ENCODE measurements around the gene AMPD3.

Gene AMPD3

DNA sequence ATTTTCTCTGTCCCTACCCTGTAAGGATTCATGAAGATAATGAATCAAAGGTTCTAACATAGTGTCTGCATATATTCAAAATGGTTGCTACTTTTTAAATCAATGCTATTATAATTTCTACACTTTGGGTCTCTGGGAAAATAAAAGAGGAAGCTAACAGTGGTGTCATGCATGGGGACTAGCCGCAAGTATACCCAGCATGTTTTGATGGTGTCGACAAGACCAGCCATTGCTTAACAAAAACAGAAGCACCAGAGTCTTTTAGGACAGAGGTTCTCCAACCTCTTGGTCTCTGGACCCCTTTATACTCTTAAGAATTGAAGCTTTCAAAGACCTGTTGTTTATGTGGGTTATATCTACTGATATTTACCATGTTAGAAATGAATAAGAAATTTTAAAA, 48.2 kb downstream of the AMPD3 start:
- no peaks in the 10 kb centered on the region for H3K9me3 Mint-ChIP-seq
- H3K36me3 Mint-ChIP-seq (ENCODE audit: low read depth) = peaks cover 44% of the 10 kb centered on the region
- no peak overlapping the region for H3K27ac Mint-ChIP-seq
- H3K4me3 Mint-ChIP-seq = no peak overlapping the region
- no peaks in the 10 kb centered on the region for H3K4me1 Mint-ChIP-seq (ENCODE audit: low read depth)
- no peak for DNase-seq (ENCODE audit: low spot score)
- no peaks in the 10 kb centered on the region for H3K27me3 Mint-ChIP-seq (ENCODE audit: low read depth)

DNA sequence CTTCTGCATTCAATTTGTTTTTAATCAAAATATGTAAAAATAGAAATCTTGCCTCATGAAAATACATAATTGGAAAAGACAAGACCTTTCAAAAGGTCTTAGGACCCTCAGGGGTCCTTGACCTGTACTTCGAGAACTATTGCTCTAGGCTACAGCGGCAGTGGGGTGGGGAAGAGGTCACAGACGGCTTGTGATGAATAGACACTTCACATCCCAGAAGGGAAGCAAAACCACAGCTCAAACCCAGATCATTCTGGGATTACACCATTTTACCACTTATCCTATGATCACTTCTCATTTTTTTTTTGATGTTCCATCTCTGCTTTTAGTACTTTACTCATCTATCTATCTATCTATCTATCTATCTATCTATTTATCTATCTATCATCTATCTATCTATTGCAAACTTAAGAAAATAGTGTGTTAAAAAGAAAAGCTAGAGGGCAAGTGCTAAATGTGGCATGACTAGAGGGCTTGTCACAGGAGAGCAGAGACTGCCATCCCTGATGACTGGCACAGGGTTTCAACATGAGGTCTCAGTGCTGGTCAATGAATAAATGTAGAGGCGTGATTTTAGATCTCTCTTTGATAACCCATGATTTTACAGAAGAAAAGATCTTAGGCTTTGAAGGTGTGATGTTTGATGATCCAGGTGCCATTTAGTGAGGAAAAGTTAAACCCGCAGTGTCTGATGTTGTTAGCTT, 48.9 kb downstream of the AMPD3 start:
- Mint-ChIP-seq H3K27me3 (ENCODE audit: low read depth) (no peaks in the 10 kb centered on the region), H3K27ac (no peak overlapping the region), H3K4me1 (ENCODE audit: low read depth) (no peaks in the 10 kb centered on the region), H3K36me3 (ENCODE audit: low read depth) (peaks cover 44% of the 10 kb centered on the region), H3K4me3 (no peak overlapping the region), H3K9me3 (no peaks in the 10 kb centered on the region)
- no peak for DNase-seq (ENCODE audit: low spot score)

DNA sequence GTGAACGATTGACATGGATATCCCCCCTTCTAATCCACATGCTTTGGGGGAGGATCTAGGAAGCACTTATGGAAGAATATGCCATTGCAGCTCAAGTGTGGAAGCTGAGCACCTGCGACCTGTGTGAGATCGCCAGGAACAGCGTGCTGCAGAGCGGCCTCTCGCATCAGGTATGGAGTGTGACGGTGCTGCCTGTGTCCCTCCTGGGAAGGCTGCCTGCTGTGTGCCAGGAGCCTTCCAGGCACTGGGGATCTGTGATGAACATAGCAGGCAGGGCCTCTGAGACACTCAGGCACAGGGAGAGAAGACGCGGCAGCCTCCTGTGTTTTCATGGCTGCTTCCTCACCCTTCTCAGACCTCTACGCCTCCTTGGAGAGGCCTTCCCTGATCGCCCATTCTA, 49.4 kb downstream of the AMPD3 start:
- Mint-ChIP-seq H3K27ac (no peak overlapping the region), H3K36me3 (ENCODE audit: low read depth) (peaks cover 42% of the 10 kb centered on the region), H3K9me3 (no peaks in the 10 kb centered on the region)

DNA sequence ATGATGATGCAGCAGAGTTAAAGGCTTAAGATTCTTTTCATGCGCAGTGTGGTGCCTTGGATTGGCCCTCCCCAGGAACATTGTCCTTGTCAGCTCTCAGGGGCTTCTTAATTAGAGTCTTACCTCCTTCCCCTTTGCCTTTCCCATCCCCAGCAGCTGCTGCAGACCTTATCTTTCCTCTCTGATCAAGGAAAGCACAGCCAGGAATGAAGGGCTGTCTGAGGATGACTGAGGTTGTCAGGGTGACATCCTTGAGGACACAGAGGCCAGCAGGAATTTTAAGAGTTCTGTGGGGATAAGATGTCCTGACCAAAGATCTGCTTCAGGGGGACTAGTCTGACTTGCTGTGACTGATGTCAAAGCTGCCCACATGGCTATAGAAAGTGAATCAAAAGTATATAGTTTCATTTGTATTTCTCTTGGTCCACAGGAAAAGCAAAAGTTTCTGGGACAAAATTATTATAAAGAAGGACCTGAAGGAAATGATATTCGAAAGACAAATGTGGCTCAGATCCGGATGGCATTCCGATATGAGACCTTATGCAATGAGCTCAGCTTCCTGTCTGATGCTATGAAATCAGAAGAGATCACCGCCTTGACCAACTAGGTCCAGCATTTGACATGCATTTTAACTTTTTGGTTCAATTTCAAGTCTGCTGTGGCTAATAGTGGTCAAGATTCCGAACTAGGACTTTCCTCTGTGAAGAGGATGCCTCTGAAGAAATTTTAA, 50.4 kb downstream of the AMPD3 start:
- Mint-ChIP-seq H3K27ac (no peak overlapping the region), H3K36me3 (ENCODE audit: low read depth) (peaks cover 36% of the 10 kb centered on the region)

More for the DNA sequence above, 49.4 kb downstream of the AMPD3 start:
- Mint-ChIP-seq H3K27me3 (ENCODE audit: low read depth) (no peaks in the 10 kb centered on the region), H3K4me1 (ENCODE audit: low read depth) (no peaks in the 10 kb centered on the region), H3K4me3 (no peak overlapping the region)
- DNase-seq (ENCODE audit: low spot score) = no peak

DNA sequence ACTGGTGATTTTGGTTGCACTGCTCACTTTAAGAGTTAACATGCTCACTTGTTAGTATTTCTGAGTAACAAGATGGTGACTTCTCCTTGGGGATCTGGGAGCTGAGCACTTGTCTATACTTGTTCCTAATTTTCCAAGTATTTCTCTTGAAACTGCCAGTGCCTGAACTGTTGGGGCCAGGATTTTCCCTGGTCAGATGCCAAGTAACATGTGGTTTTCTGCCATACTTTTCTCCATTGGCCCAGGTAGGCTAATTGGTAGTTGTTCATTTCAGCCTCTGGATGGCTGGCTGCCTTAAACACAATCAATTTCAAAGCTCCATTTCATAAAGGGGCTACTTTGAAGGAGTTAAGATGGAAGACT, 50.9 kb downstream of the AMPD3 start:
- DNase-seq (ENCODE audit: low spot score) = no peak
- Mint-ChIP-seq H3K9me3 (no peaks in the 10 kb centered on the region), H3K36me3 (ENCODE audit: low read depth) (peaks cover 36% of the 10 kb centered on the region), H3K27me3 (ENCODE audit: low read depth) (no peaks in the 10 kb centered on the region), H3K4me3 (no peak overlapping the region), H3K4me1 (ENCODE audit: low read depth) (no peaks in the 10 kb centered on the region), H3K27ac (no peak overlapping the region)

More for the DNA sequence above, 50.4 kb downstream of the AMPD3 start:
- Mint-ChIP-seq H3K4me3 (no peak overlapping the region), H3K9me3 (no peaks in the 10 kb centered on the region), H3K4me1 (ENCODE audit: low read depth) (no peaks in the 10 kb centered on the region), H3K27me3 (ENCODE audit: low read depth) (no peaks in the 10 kb centered on the region)
- no peak for DNase-seq (ENCODE audit: low spot score)

DNA sequence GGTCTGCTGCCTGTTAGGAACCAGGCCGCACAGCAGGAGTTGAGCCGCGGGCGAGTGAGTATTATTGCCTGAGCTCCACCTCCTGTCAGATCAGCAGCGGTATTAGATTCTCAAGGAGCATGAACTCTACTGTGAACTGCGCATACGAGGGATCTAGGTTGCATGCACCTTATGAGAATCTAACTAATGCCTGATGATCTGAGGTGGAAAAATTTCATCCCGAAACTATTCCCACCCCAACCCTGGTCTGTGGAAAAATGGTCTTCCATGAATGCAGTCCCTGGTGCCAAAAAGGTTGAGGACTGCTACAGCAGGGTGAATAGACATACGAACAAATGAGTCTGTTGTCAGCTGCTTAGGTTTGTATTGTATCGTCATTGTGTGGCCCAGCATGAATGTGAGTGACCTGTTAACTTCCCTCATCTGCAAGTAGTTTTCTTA, 56.1 kb downstream of the AMPD3 start:
- no peaks in the 10 kb centered on the region for H3K27me3 Mint-ChIP-seq (ENCODE audit: low read depth)
- H3K9me3 Mint-ChIP-seq = no peaks in the 10 kb centered on the region
- no peak overlapping the region for H3K4me3 Mint-ChIP-seq

DNA sequence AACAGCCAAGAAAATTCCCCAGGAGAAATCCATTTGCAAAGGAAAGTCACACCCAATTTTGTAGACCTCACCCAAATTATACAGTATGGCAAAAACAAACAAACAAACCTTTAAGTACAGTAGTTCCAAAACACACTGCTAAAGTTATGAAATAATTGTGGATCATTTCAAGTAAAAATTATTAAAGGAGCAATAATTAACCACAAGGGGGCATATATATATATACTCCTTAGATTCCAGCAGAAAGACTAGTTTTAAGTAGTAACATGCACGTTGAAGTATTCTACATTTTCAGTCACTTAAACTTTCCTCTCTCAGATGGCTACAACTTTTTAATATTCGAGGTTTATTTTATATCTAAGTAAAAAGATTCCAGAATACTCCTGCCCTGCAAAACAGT, 59.1 kb downstream of the AMPD3 start:
- H3K9me3 Mint-ChIP-seq = no peaks in the 10 kb centered on the region
- H3K4me1 Mint-ChIP-seq (ENCODE audit: low read depth) = no peaks in the 10 kb centered on the region
- H3K27ac Mint-ChIP-seq = no peak overlapping the region
- no peak for DNase-seq (ENCODE audit: low spot score)
- no peaks in the 10 kb centered on the region for H3K27me3 Mint-ChIP-seq (ENCODE audit: low read depth)
- H3K4me3 Mint-ChIP-seq = no peak overlapping the region
- H3K36me3 Mint-ChIP-seq (ENCODE audit: low read depth) = peaks cover 14% of the 10 kb centered on the region

More for the DNA sequence above, 56.1 kb downstream of the AMPD3 start:
- H3K27ac Mint-ChIP-seq = no peak overlapping the region
- H3K36me3 Mint-ChIP-seq (ENCODE audit: low read depth) = peaks cover 18% of the 10 kb centered on the region
- no peaks in the 10 kb centered on the region for H3K4me1 Mint-ChIP-seq (ENCODE audit: low read depth)
- no peak for DNase-seq (ENCODE audit: low spot score)

DNA sequence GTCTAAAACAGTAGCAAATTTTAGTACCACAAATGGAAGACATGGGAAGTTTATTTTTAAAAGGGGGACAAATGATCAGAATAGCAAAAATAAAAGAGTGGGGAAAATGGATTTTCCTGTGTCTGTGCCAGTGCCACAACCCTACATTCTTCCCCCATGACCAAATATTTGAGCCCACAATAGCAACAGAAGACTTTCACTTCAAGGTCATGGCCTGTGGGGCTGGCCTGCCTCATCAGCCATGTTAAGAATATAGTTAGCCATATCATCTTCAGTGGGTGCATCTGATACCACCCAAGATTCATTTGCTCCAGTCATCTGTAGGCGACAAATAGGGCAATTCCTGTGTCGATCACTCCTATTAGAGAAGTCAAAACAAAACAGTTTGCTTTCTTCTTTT, 59.6 kb downstream of the AMPD3 start:
- no peaks in the 10 kb centered on the region for H3K4me1 Mint-ChIP-seq (ENCODE audit: low read depth)
- no peak overlapping the region for H3K27ac Mint-ChIP-seq
- H3K36me3 Mint-ChIP-seq (ENCODE audit: low read depth) = peaks cover 14% of the 10 kb centered on the region
- no peak for DNase-seq (ENCODE audit: low spot score)
- H3K9me3 Mint-ChIP-seq = no peaks in the 10 kb centered on the region
- no peaks in the 10 kb centered on the region for H3K27me3 Mint-ChIP-seq (ENCODE audit: low read depth)
- H3K4me3 Mint-ChIP-seq = no peak overlapping the region

DNA sequence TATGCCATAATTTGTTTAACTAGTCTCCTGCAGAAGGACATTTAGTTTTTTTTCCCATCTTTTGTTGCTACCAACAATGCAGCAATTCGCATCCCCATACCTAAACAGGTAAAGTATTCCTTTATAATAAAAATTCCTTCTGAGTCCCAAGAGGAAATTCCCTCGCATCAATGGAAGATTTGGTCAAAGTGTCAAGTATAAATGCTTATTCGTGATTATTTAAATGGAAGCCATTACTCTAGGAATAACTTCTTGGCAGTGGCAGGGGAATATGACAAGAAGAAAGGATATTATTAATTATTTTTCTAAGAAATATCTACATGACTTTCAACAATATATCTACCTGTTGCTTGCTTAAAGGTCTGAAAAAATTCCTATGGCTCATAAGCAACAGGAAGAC, 60.4 kb downstream of the AMPD3 start:
- no peaks in the 10 kb centered on the region for H3K27me3 Mint-ChIP-seq (ENCODE audit: low read depth)
- no peaks in the 10 kb centered on the region for H3K9me3 Mint-ChIP-seq
- no peak overlapping the region for H3K27ac Mint-ChIP-seq
- no peaks in the 10 kb centered on the region for H3K4me1 Mint-ChIP-seq (ENCODE audit: low read depth)
- DNase-seq (ENCODE audit: low spot score) = no peak
- H3K36me3 Mint-ChIP-seq (ENCODE audit: low read depth) = peaks cover 14% of the 10 kb centered on the region
- no peak overlapping the region for H3K4me3 Mint-ChIP-seq

DNA sequence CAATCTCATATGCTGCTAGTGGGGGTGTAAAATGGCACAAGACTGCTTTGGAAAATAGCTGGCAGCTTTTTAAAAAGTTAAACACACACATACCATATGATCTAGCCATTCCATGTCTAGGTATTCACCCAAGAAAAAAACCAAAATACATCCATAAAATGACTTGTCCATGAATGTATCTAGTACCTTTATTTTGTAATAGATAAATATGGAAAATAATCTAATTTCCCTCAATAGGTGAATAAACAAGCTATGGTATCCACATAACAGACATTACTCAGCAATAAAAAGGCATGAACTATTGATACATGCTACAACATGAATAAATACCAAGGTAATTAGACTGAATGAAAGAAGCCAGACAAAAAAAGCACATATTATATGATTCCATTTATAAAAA, 63.1 kb downstream of the AMPD3 start:
- H3K27me3 Mint-ChIP-seq (ENCODE audit: low read depth) = no peaks in the 10 kb centered on the region
- H3K4me3 Mint-ChIP-seq = no peak overlapping the region
- no peaks in the 10 kb centered on the region for H3K4me1 Mint-ChIP-seq (ENCODE audit: low read depth)
- H3K27ac Mint-ChIP-seq = no peak overlapping the region
- peaks cover 15% of the 10 kb centered on the region for H3K36me3 Mint-ChIP-seq (ENCODE audit: low read depth)
- H3K9me3 Mint-ChIP-seq = no peaks in the 10 kb centered on the region
- no peak for DNase-seq (ENCODE audit: low spot score)

DNA sequence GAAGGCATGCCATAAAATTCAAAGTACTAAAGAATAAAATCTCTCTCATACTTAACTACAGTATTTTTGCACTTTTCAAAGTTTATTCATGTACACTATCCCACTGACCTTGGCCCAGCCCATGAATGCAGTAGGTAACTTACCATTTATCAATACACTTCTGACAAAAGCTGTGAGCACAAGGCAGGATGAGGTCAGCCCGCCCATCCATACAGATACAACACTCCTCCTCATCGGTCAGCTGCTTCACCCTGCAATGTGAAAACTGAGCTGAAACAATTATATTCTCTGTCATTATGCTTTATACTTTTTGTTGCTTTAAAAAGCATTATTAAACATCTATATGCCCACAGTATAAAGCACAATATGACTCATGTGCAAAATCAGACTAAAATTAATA, 63.8 kb downstream of the AMPD3 start:
- Mint-ChIP-seq H3K9me3 (no peaks in the 10 kb centered on the region), H3K27ac (no peak overlapping the region), H3K4me3 (no peak overlapping the region), H3K4me1 (ENCODE audit: low read depth) (peaks cover 1% of the 10 kb centered on the region), H3K36me3 (ENCODE audit: low read depth) (peaks cover 16% of the 10 kb centered on the region), H3K27me3 (ENCODE audit: low read depth) (no peaks in the 10 kb centered on the region)
- no peak for DNase-seq (ENCODE audit: low spot score)

DNA sequence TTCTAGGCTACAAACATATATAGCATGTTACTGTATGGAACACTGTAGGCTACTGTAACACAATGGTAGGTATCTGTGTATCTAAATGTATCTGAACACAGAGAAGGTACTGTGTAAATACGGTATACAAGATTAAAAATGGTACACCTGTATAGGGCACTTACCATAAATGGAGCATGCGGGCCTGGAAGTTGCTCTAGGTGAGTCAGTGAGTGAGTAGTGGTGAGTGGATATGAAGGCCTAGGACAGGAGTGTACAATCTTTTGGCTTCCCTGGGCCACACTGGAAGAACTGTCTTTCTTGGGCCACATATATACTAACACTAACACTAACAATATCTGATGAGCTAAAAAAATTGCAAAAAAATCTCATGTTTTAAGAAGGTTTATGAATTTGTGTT, 64.6 kb downstream of the AMPD3 start:
- H3K36me3 Mint-ChIP-seq (ENCODE audit: low read depth) = peaks cover 15% of the 10 kb centered on the region
- H3K27ac Mint-ChIP-seq = no peak overlapping the region

DNA sequence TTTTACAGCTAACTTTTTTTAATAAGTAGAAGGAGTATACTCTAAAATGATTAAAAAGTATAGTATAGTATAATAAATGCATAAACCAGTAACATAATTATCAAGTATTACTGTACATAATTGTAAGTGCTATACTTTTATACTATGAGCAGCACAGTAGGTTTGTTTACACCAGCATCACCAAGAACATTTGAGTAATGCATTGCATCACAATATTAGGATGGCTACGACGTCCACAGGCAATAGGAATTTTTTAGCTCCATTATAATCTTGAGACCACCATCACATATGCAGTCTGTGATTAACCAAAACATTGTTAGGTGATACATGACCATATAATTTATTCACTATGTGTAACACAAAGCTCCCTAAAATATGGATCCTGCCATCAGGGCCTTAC, 65.5 kb downstream of the AMPD3 start:
- no peak overlapping the region for H3K4me3 Mint-ChIP-seq
- H3K9me3 Mint-ChIP-seq = no peaks in the 10 kb centered on the region
- H3K4me1 Mint-ChIP-seq (ENCODE audit: low read depth) = peaks cover 1% of the 10 kb centered on the region
- no peak overlapping the region for H3K27ac Mint-ChIP-seq
- peaks cover 15% of the 10 kb centered on the region for H3K36me3 Mint-ChIP-seq (ENCODE audit: low read depth)
- DNase-seq (ENCODE audit: low spot score) = no peak
- H3K27me3 Mint-ChIP-seq (ENCODE audit: low read depth) = no peaks in the 10 kb centered on the region

More for the DNA sequence above, 64.6 kb downstream of the AMPD3 start:
- H3K9me3 Mint-ChIP-seq = no peaks in the 10 kb centered on the region
- no peaks in the 10 kb centered on the region for H3K27me3 Mint-ChIP-seq (ENCODE audit: low read depth)
- peaks cover 1% of the 10 kb centered on the region for H3K4me1 Mint-ChIP-seq (ENCODE audit: low read depth)
- no peak for DNase-seq (ENCODE audit: low spot score)
- H3K4me3 Mint-ChIP-seq = no peak overlapping the region

DNA sequence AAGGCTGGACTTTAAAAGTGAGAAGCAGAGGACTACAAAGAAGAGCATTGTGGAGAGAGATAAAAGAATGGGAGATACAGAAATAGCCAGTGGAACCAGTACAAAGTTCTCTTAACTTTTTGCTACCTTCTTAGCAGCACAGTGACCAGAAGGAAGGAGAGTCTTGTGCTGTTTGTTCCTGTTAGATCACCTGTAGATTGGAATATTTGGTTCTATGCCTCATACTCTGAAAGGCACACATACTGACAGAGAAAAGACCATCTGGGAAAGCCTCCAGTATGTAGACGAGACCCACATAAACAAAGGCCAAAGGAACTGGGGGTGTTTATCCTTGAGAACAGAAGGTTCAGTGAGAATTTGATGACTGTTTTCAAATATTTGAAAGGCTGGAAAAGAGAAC, 67.2 kb downstream of the AMPD3 start:
- no peak overlapping the region for H3K4me3 Mint-ChIP-seq
- H3K27ac Mint-ChIP-seq = no peak overlapping the region
- no peaks in the 10 kb centered on the region for H3K9me3 Mint-ChIP-seq
- peaks cover 21% of the 10 kb centered on the region for H3K36me3 Mint-ChIP-seq (ENCODE audit: low read depth)
- H3K27me3 Mint-ChIP-seq (ENCODE audit: low read depth) = no peaks in the 10 kb centered on the region
- no peak for DNase-seq (ENCODE audit: low spot score)
- peaks cover 11% of the 10 kb centered on the region for H3K4me1 Mint-ChIP-seq (ENCODE audit: low read depth)
